Left lung (tissue), 10 donors: ENCODE results near the gene BRF1. TPM values are rescaled to one million over a fixed set of nuclear protein-coding genes. Genes with fewer than 3 reads are reported as not detected.

Source experiments
- ATAC-seq: fragments of 200-7000 bp; cut with Tn5 transposase; one replicate; pipeline ENCODE4 v1.9.1; 2020; ENCODE audit warnings: moderate library complexity
- DNase-seq, 4 donors: peaks; one replicate each; pipeline ENCODE4 v3.0.0-alpha.2; 2013 to 2020
- H3K27ac ChIP-seq, 2 donors: fragments of 200-600 bp; sonication (generic) in 1 of 2; one replicate each; pipeline versions ENCODE4 v1.5.0 to v1.8.0; 2020 to 2021
- H3K27me3 ChIP-seq, 2 donors: fragments of 200-600 bp; sonication (generic) in 1 of 2; one replicate each; pipeline versions ENCODE4 v1.5.0 to v1.8.0; 2020 to 2021
- H3K36me3 ChIP-seq, 2 donors: fragments of 200-600 bp; sonication (generic) in 1 of 2; one replicate each; pipeline versions ENCODE4 v1.5.0 to v1.8.0; 2020 to 2021
- H3K4me1 ChIP-seq, 2 donors: fragments of 200-600 bp; one replicate each; pipeline ENCODE4 v1.8.0; 2021
- H3K4me3 ChIP-seq, 2 donors: fragments of 200-600 bp; sonication (generic) in 1 of 2; one replicate each; pipeline versions ENCODE4 v1.5.0 to v1.8.0; 2020 to 2021; ENCODE audit warnings: mild to moderate bottlenecking in 1 of 2
- H3K9me3 ChIP-seq, 2 donors: fragments of 200-600 bp; sonication (generic) in 1 of 2; one replicate each; pipeline versions ENCODE4 v1.5.0 to v1.8.0; 2020 to 2021
- CTCF ChIP-seq, 2 donors: fragments of 200-600 bp; sonication (generic) in 1 of 2; IDR thresholded peaks; one replicate each; pipeline versions ENCODE4 v1.5.0 to v1.8.0; 2021; ENCODE audit warnings: antibody characterized with exemption in 2 of 2
- intact Hi-C, 2 donors: fragments of 100-400 bp; cut with DNase I; formaldehyde crosslinking; loops; one replicate each; pipeline versions ENCODE4 v1.11.2 to v1.14.2; 2022
- polyA plus RNA-seq, 6 donors: library from polyadenylated mRNA; unstranded; fragments of 120-200 nt; gene quantifications; one replicate each; pipeline ENCODE4 v1.2.1, GENCODE V29; 2013; ENCODE audit not compliant: insufficient read length in 6 of 6
- total RNA-seq, 2 donors: library from RNA; stranded (reverse); fragmentation: NEBNext Ultra II Directional; extraction: Animal tissue kit (Norgen Biotek cat#: 25700); gene quantifications; one replicate each; pipeline ENCODE4 v1.2.1, GENCODE V29; 2021
- donor health status: DM: no; HTN: yes; CAD: no.
- donor health status: DM: no; HTN: no; CAD: no.

The BRF1 gene
- total and polyA plus RNA-seq, 8 donors: 32.7 to 45.1 (median 34.9) TPM

- Histone ChIP-seq H3K4me1 (peaks cover 6 to 36% of the 10 kb centered on the region in 2 donors), H3K36me3 (peaks cover 0 to 5% of the 10 kb centered on the region in 2 donors), H3K27me3 (no peaks in the 10 kb centered on the region), H3K9me3 (no peaks in the 10 kb centered on the region), H3K27ac (no peak overlapping the region), H3K4me3 (no peak overlapping the region)
- peak in 1 of 4 donors; percentile 50 for DNase-seq
- no peak for TF ChIP-seq CTCF (IDR thresholded peaks at IDR 0.05)
- intact Hi-C loops: no loop called here
- ATAC-seq: no peak
These were observed 25.7 kb upstream of the BRF1 start for GRCh38 chr14:105326568-105326867.

GRCh38 chr14:105325716-105326567 lies 25.1 kb upstream of the BRF1 start:
- H3K27ac ChIP-seq: no peak overlapping the region
- no peaks in the 10 kb centered on the region for H3K27me3 ChIP-seq
- DNase-seq: peak in 1 of 4 donors; percentile 65
- H3K4me3 ChIP-seq: no peak overlapping the region
- ATAC-seq: no peak
- peaks cover 0 to 5% of the 10 kb centered on the region in 2 donors for H3K36me3 ChIP-seq
- no peak for TF ChIP-seq CTCF (IDR thresholded peaks at IDR 0.05)
- no peaks in the 10 kb centered on the region for H3K9me3 ChIP-seq
- peaks cover 6 to 32% of the 10 kb centered on the region in 2 donors for H3K4me1 ChIP-seq
- intact Hi-C loops: no loop called here

GRCh38 chr14:105325303-105325702 lies 24.5 kb upstream of the BRF1 start:
- Histone ChIP-seq H3K9me3 (no peaks in the 10 kb centered on the region), H3K4me3 (no peak overlapping the region), H3K27ac (no peak overlapping the region), H3K27me3 (no peaks in the 10 kb centered on the region), H3K4me1 (peaks cover under 1 to 28% of the 10 kb centered on the region in 2 donors), H3K36me3 (peaks cover 0 to 5% of the 10 kb centered on the region in 2 donors)
- ATAC-seq (no peak), DNase-seq (peak in 1 of 4 donors; percentile 47)
- TF ChIP-seq CTCF (IDR thresholded peaks at IDR 0.05): no peak
- intact Hi-C loops: no loop called here

- Histone ChIP-seq H3K27ac (no peak overlapping the region), H3K4me3 (no peak overlapping the region), H3K4me1 (peaks cover 0 to 27% of the 10 kb centered on the region in 2 donors), H3K9me3 (no peaks in the 10 kb centered on the region), H3K27me3 (no peaks in the 10 kb centered on the region), H3K36me3 (peaks cover 0 to 5% of the 10 kb centered on the region in 2 donors)
- no peak for TF ChIP-seq CTCF (IDR thresholded peaks at IDR 0.05)
- ATAC-seq (no peak), DNase-seq (peak in 1 of 4 donors; percentile 41)
- intact Hi-C loops: no loop called here
These were observed 24.1 kb upstream of the BRF1 start for GRCh38 chr14:105324871-105325270.

- TF ChIP-seq CTCF (IDR thresholded peaks at IDR 0.05): no peak
- peaks cover 0 to 20% of the 10 kb centered on the region in 2 donors for H3K4me1 ChIP-seq
These were observed 23.4 kb upstream of the BRF1 start for GRCh38 chr14:105324080-105324778.

More at GRCh38 chr14:105324080-105324778, 23.4 kb upstream of the BRF1 start:
- no peak for ATAC-seq
- H3K4me3 ChIP-seq: no peak overlapping the region
- H3K27me3 ChIP-seq: no peaks in the 10 kb centered on the region
- H3K27ac ChIP-seq: no peak overlapping the region
- peak in 1 of 4 donors; percentile 71 for DNase-seq
- peaks cover 0 to 5% of the 10 kb centered on the region in 2 donors for H3K36me3 ChIP-seq
- H3K9me3 ChIP-seq: no peaks in the 10 kb centered on the region
- intact Hi-C loops: no loop called here
